Measurements from ENCODE around the gene ISCA2. TPM values are rescaled to one million over a fixed set of nuclear protein-coding genes. Genes with fewer than 3 reads are reported as not detected.
A peak's percentile ranks its signal among the peaks of the same experiment; 100 is the strongest.

ISCA2 gene
- 3.4 and 8.0 TPM in 2 replicates for total RNA-seq (2011; cell fraction: chromatin; rRNA removed; ENCODE audit: low replicate concordance)
- 2.5 TPM in 2 replicates for total RNA-seq (2011; cell fraction: nucleolus; rRNA removed)
- 4.9 and 8.5 TPM in 2 replicates for total RNA-seq (2011; cell fraction: nucleoplasm; rRNA removed)
- total RNA-seq (2014; rRNA removed): 18.1 and 19.2 TPM in 2 replicates
- total RNA-seq (2014; rRNA removed; fragmentation: Illumina TruSeq; extraction: Trizol): 13.8 and 17.8 TPM in 2 replicates
- 12.8 and 13.6 TPM in 2 replicates for total RNA-seq (2015; rRNA removed; fragmentation: Illumina TruSeq; extraction: Trizol)
- 20.3 and 21.1 TPM in 2 replicates for total RNA-seq (2021)
- polyA plus RNA-seq (2011; rRNA removed): 27.0 and 36.7 TPM in 2 replicates
- polyA plus RNA-seq (2011; cell fraction: cytosol; rRNA removed): 17.8 and 37.5 TPM in 2 replicates
- polyA plus RNA-seq (2011; cell fraction: nucleus; rRNA removed): 7.2 and 11.2 TPM in 2 replicates
- 15.7 and 20.4 TPM in 2 replicates for polyA plus RNA-seq (2012)
- polyA plus RNA-seq (2014; fragmentation: Illumina TruSeq; extraction: Trizol): 20.9 and 22.1 TPM in 2 replicates
- 1 to 10 TPM; 5.0 to 9.9 TPM for polyA plus RNA-seq (2014; fragmentation: Nextera tagmentation; extraction: Ambion mirVana)
- polyA plus RNA-seq (2014; rRNA removed): 30.7 and 31.7 TPM in 2 replicates
- 7.5 and 8.3 TPM in 2 replicates for polyA minus RNA-seq (2011; rRNA and poly(A)+ RNA removed)
- polyA minus RNA-seq (2011; cell fraction: cytosol; rRNA and poly(A)+ RNA removed): 1.5 and 4.9 TPM in 2 replicates
- 3.4 and 6.9 TPM in 2 replicates for polyA minus RNA-seq (2011; cell fraction: nucleus; rRNA and poly(A)+ RNA removed)
- Bru-seq, nascent RNA: percentile 85 among the genes with signal in this experiment
- percentile 66 among the genes with signal in this experiment for BruChase-seq, experiment 1, labeled RNA remaining after a 2-hour chase
- BruChase-seq, experiment 2, labeled RNA remaining after a 6-hour chase: percentile 65 among the genes with signal in this experiment
- long read RNA-seq, experiment 1, transcript ISCA2-204 (4 exons, 2,626 nt): major isoform, 43 of 52 reads
- long read RNA-seq, experiment 1, partial matches to known transcripts: 3 of 52 reads
- long read RNA-seq, experiment 1, other reads (novel, unspliced or antisense): 6 of 52 reads
- long read RNA-seq, experiment 2, transcript ISCA2-204 (4 exons, 2,626 nt): major isoform, 22 of 28 reads
- long read RNA-seq, experiment 2, partial matches to known transcripts: 4 of 28 reads
- long read RNA-seq, experiment 2, other reads (novel, unspliced or antisense): 2 of 28 reads
- long read RNA-seq, experiment 3, transcript ISCA2-204 (4 exons, 2,626 nt): major isoform, 25 of 27 reads
- long read RNA-seq, experiment 3, partial matches to known transcripts: 1 of 27 reads
- long read RNA-seq, experiment 3, other reads (novel, unspliced or antisense): 1 of 27 reads

GRCh38 chr14:74493343-74494261, at the start of gene ISCA2:
Gene ISCA2 (plus strand): TSS chr14:74493765. CDS start chr14:74493775, 10 bp downstream.
- Histone ChIP-seq H3K36me3 (ENCODE audit: control insufficient read depth, insufficient read depth, low read length) (peaks cover 8% of the 10 kb centered on the region; the same call in 1 of the 3 replicates), H3K27ac (ENCODE audit: extremely low read depth, low read depth, low read length) (peak within 1 kb of the TSS; percentile 88), H3K79me2 (ENCODE audit: control insufficient read depth, insufficient read depth, low read length) (peaks cover 8% of the 10 kb centered on the region), H3K4me3 (peak within 1 kb of the TSS; percentile 89), H3K4me1 (replicated peaks in 1 of 2; ENCODE audit: control insufficient read depth in 2 of 2, insufficient read depth in 2 of 2, low read length in 2 of 2) (peaks cover 10 to 14% of the 10 kb centered on the region in 2 experiments; a peak in 4 of 5 replicates), H3K9ac (ENCODE audit: insufficient read depth in 1 of 2, low read depth in 2 of 2, low read length in 2 of 2) (peak within 1 kb of the TSS; percentile 85 to 97), H3K9me1 (ENCODE audit: control insufficient read depth, insufficient read depth, low read length) (no peaks in the 10 kb centered on the region), H3K4me2 (ENCODE audit: insufficient read depth, low read length) (peak within 1 kb of the TSS; percentile 89), H4K20me1 (replicated peaks; ENCODE audit: control insufficient read depth, insufficient read depth, low read length) (no peaks in the 10 kb centered on the region), H3K27me3 (ENCODE audit: control insufficient read depth in 2 of 2, insufficient read depth in 2 of 2, low read length in 2 of 2) (no peaks in the 10 kb centered on the region), H3K9me3 (replicated peaks; ENCODE audit: control insufficient read depth, insufficient read depth, low read depth, low read length) (no peaks in the 10 kb centered on the region), H2AFZ (ENCODE audit: low read depth, low read length) (peak within 1 kb of the TSS; percentile 98)
- FAIRE-seq (peak; percentile 90), DNase-seq (ENCODE audit: extremely low read depth in 1 of 4, low spot score in 3 of 4) (peak; percentile 93 to 98 (median 95)), ATAC-seq (peak; percentile 97)
- CTCF ChIA-PET (ENCODE audit: low intra/inter-chr PET ratio): interaction anchor here (0.6 to 1.2 kb wide), 2 partner anchors 131 to 176 kb away, joined by 3 read pairs; no protein-coding TSS in a partner anchor
- intact Hi-C loops (cut with micrococcal nuclease): loop anchor here (5.0 kb wide), 2 partner anchors 36 to 131 kb away; no protein-coding TSS in a partner anchor
- WGBS (ENCODE audit: insufficient coverage, low coverage, missing lambda C conversion rate): 0% methylated on average over 33 of the region's 73 CpGs
- TSS peak; percentile 63 for BruUV-seq (replicated peaks)
- POLR2A ChIA-PET: interaction anchor here (0.6 to 1.7 kb wide), 5 partner anchors 9 to 140 kb away, joined by 3 to 5 read pairs (median 4); no protein-coding TSS in a partner anchor
- in situ Hi-C loops (cut with MboI): no loop called here
- TF ChIP-seq ZBTB40 (IDR thresholded peaks at IDR 0.05) (no peak), ZBTB40 (CRISPR knock-in tag; IDR thresholded peaks at IDR 0.05) (no peak), EP400 (IDR thresholded peaks at IDR 0.05) (no peak), RBM34 (IDR thresholded peaks at IDR 0.05; ENCODE audit: borderline replicate concordance, insufficient read depth, low read length) (no peak), TAF7 (tag; IDR thresholded peaks at IDR 0.05) (peak; percentile 73)

All from K562 (cell line).